ENCODE results near the gene EHBP1L1.

DNA sequence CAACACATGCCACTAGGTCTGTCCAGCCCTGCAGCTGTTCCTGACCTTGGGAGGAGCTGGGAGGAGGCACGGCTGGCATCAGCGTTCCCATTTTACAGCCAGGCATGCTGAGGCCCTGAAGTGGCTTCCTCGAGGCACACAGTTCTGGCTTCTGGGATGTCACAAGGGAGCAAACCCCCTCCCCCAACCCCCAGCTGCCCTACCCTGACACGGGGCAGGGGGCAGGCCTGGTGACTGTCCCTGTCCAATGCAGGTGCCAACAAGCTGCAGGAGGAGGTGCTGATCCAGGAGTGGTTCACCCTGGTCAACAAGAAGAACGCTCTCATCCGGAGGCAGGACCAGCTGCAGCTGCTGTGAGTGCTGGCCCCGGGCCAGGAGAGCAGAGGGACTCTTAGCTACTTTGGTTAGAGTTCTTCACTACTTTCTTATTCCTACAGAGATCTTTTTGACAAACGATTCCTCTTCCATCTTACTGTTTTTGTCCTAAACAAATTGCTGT, 14.4 kb downstream of the EHBP1L1 start:
- TF ChIP-seq, protein P1, sequence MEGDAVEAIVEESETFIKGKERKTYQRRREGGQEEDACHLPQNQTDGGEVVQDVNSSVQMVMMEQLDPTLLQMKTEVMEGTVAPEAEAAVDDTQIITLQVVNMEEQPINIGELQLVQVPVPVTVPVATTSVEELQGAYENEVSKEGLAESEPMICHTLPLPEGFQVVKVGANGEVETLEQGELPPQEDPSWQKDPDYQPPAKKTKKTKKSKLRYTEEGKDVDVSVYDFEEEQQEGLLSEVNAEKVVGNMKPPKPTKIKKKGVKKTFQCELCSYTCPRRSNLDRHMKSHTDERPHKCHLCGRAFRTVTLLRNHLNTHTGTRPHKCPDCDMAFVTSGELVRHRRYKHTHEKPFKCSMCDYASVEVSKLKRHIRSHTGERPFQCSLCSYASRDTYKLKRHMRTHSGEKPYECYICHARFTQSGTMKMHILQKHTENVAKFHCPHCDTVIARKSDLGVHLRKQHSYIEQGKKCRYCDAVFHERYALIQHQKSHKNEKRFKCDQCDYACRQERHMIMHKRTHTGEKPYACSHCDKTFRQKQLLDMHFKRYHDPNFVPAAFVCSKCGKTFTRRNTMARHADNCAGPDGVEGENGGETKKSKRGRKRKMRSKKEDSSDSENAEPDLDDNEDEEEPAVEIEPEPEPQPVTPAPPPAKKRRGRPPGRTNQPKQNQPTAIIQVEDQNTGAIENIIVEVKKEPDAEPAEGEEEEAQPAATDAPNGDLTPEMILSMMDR (IDR thresholded peaks at IDR 0.05; ENCODE audit: insufficient read depth, low read depth, low read length) = no peak
- TF ChIP-seq EZH2 (IDR thresholded peaks at IDR 0.05; ENCODE audit: insufficient read depth, low read length) = no peak
